ENCODE measurements around the gene DBT. TPM values are rescaled to one million over a fixed set of nuclear protein-coding genes. Genes with fewer than 3 reads are reported as not detected.

Gene DBT
- total RNA-seq (2016; rRNA removed; fragmentation: Illumina TruSeq; extraction: Trizol) (10.2 and 15.8 TPM in 2 replicates), polyA plus RNA-seq (2011; rRNA removed) (3.3 and 4.2 TPM in 2 replicates), polyA minus RNA-seq (2011; rRNA and poly(A)+ RNA removed; ENCODE audit: low replicate concordance) (4.5 and 5.8 TPM in 2 replicates), Bru-seq, nascent RNA (percentile 71 among the genes with signal in this experiment), BruChase-seq, experiment 1, labeled RNA remaining after a 6-hour chase (percentile 69 among the genes with signal in this experiment), BruChase-seq, experiment 2, labeled RNA remaining after a 2-hour chase (percentile 66 among the genes with signal in this experiment)
- total RNA-seq (2016; cell fraction: cytosol; rRNA removed; fragmentation: Illumina TruSeq; extraction: Trizol; ENCODE audit: low read depth) = 1.3 and 1.4 TPM in 2 replicates
- total RNA-seq (2016; cell fraction: insoluble cytoplasmic fraction; rRNA removed; fragmentation: Illumina TruSeq; extraction: Trizol) = 9.3 and 15.0 TPM in 2 replicates
- total RNA-seq (2016; cell fraction: membrane; rRNA removed; fragmentation: Illumina TruSeq; extraction: Trizol) = 1.9 and 3.0 TPM in 2 replicates
- 10.4 and 13.2 TPM in 2 replicates for total RNA-seq (2016; cell fraction: nucleus; rRNA removed; fragmentation: Illumina TruSeq; extraction: Trizol)
- 1.3 and 2.1 TPM in 2 replicates for polyA plus RNA-seq (2011; cell fraction: cytosol; rRNA removed)
- 1.00 and 1.3 TPM in 2 replicates for polyA plus RNA-seq (2011; cell fraction: nucleus; rRNA removed)
- 5.7 and 8.7 TPM in 2 replicates for polyA plus RNA-seq (2012)
- polyA plus RNA-seq (2016; cell fraction: cytosol; fragmentation: Illumina TruSeq; extraction: Trizol; ENCODE audit: low read depth) = 0.31 and 0.46 TPM in 2 replicates
- 6.5 and 7.6 TPM in 2 replicates for polyA plus RNA-seq (2016; cell fraction: insoluble cytoplasmic fraction; fragmentation: Illumina TruSeq; extraction: Trizol; ENCODE audit: low read depth)
- polyA plus RNA-seq (2016; cell fraction: membrane; fragmentation: Illumina TruSeq; extraction: Trizol; ENCODE audit: low read depth) = 1.00 and 1.1 TPM in 2 replicates
- polyA plus RNA-seq (2016; cell fraction: nucleus; fragmentation: Illumina TruSeq; extraction: Trizol; ENCODE audit: insufficient read depth, low read depth) = 5.0 TPM in 2 replicates
- 2.6 and 2.7 TPM in 2 replicates for polyA minus RNA-seq (2011; cell fraction: cytosol; rRNA and poly(A)+ RNA removed)
- 16.3 and 16.9 TPM in 2 replicates for polyA minus RNA-seq (2011; cell fraction: nucleus; rRNA and poly(A)+ RNA removed)
- long read RNA-seq, experiment 1, full-length matches to known transcripts = 1 of 2 reads
- long read RNA-seq, experiment 1, partial matches to known transcripts = 0 of 2 reads
- long read RNA-seq, experiment 1, other reads (novel, unspliced or antisense) = 1 of 2 reads
- long read RNA-seq, experiment 2, full-length matches to known transcripts = 1 of 14 reads
- long read RNA-seq, experiment 2, partial matches to known transcripts = 0 of 14 reads
- long read RNA-seq, experiment 2, other reads (novel, unspliced or antisense) = 13 of 14 reads

GRCh38 chr1:100249537-100250257 lies at the start of gene DBT:
DBT (minus strand) TSS chr1:100249834; CDS start chr1:100249820, 14 bp downstream.
- CTCF ChIA-PET (ENCODE audit: low intra/inter-chr PET ratio, low total read pairs) = no interaction called here
- Histone ChIP-seq H4K20me1 (ENCODE audit: insufficient read depth, low read length) (no peaks in the 10 kb centered on the region), H3K4me1 (ENCODE audit: insufficient read depth, low read length) (peaks cover 37% of the 10 kb centered on the region), H3K9me3 (ENCODE audit: low read length) (no peaks in the 10 kb centered on the region), H3K36me3 (replicated peaks in 1 of 2; ENCODE audit: control insufficient read depth in 1 of 2, insufficient read depth in 2 of 2, low read length in 2 of 2) (no peaks in the 10 kb centered on the region), H3K27me3 (ENCODE audit: control insufficient read depth in 1 of 2, insufficient read depth in 2 of 2, low read length in 2 of 2) (peaks cover 0 to 3% of the 10 kb centered on the region in 2 experiments; a peak in 1 of 5 replicates), H3K4me3 (replicated peaks in 1 of 3; ENCODE audit: insufficient read depth in 1 of 3, low read depth in 2 of 3, low read length in 3 of 3) (peak within 1 kb of the TSS; percentile 64 to 96 (median 71)), H3K27ac (ENCODE audit: extremely low read length, insufficient read depth, low read length) (peak within 1 kb of the TSS; percentile 81), H3K9ac (ENCODE audit: insufficient read depth, low read depth, low read length) (peak within 1 kb of the TSS; percentile 95), H3K79me2 (ENCODE audit: insufficient read depth, low read length) (peaks cover 20% of the 10 kb centered on the region), H3K4me2 (ENCODE audit: low read depth, low read length) (peak within 1 kb of the TSS; percentile 96), H2AFZ (ENCODE audit: low read length) (peak within 1 kb of the TSS; percentile 93)
- intact Hi-C loops (cut with micrococcal nuclease; ENCODE audit: unreplicated experiment) = loop anchor here (5.0 kb wide), 1 partner anchor 103 kb away; the partner anchor contains the start of gene CDC14A
- FAIRE-seq (peak; percentile 96), DNase-seq (ENCODE audit: low spot score) (peak; percentile 92), ATAC-seq (peak; percentile 100)
- 1% methylated on average over 30 of the region's 31 CpGs for WGBS (ENCODE audit: low lambda C conversion rate)
- in situ Hi-C loops (cut with HindIII; ENCODE audit: extremely low pct_ligation_motif_present, low pct_unique_long_range_greater_than_20kb) = no loop called here
- POLR2A ChIA-PET = interaction anchor here (0.6 to 4.3 kb wide), 13 partner anchors 10 to 645 kb away, joined by 3 to 69 read pairs (median 4); partner anchors contain the start of genes CDC14A, EXTL2, RTCA and SASS6
- BruUV-seq (replicated peaks) = no TSS peak
- TF ChIP-seq, protein P1, sequence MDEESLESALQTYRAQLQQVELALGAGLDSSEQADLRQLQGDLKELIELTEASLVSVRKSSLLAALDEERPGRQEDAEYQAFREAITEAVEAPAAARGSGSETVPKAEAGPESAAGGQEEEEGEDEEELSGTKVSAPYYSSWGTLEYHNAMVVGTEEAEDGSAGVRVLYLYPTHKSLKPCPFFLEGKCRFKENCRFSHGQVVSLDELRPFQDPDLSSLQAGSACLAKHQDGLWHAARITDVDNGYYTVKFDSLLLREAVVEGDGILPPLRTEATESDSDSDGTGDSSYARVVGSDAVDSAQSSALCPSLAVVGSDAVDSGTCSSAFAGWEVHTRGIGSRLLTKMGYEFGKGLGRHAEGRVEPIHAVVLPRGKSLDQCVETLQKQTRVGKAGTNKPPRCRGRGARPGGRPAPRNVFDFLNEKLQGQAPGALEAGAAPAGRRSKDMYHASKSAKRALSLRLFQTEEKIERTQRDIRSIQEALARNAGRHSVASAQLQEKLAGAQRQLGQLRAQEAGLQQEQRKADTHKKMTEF (CRISPR knock-in tag; IDR thresholded peaks at IDR 0.05) = peak; percentile 75; the same call in 1 of the 2 replicates
- TF ChIP-seq IRX3 (CRISPR knock-in tag; IDR thresholded peaks at IDR 0.05; ENCODE audit: borderline replicate concordance, low read depth) (no peak), POLR2A (IDR thresholded peaks at IDR 0.05; ENCODE audit: insufficient read depth in 1 of 2, low read depth in 2 of 2, low read length in 2 of 2) (peak; percentile 93 to 96), SP4 (CRISPR knock-in tag; IDR thresholded peaks at IDR 0.05) (peak; percentile 70; the same call in 1 of the 2 replicates), ZNF329 (CRISPR knock-in tag; IDR thresholded peaks at IDR 0.05; ENCODE audit: low read depth) (no peak), POLR2AphosphoS5 (IDR thresholded peaks at IDR 0.05; ENCODE audit: low read depth, low read length) (peak; percentile 99), MED8 (CRISPR knock-in tag; IDR thresholded peaks at IDR 0.05; ENCODE audit: insufficient replicate concordance) (peak; percentile 26), PITX1 (CRISPR knock-in tag; IDR thresholded peaks at IDR 0.05) (0 out of 2 replicates have a peak, but pooled peaks have one; percentile 16), PPARG (CRISPR knock-in tag; conservative IDR thresholded peaks at IDR 0.05) (0 out of 2 replicates have a peak, but pooled peaks have one; percentile 7), NPAS2 (CRISPR knock-in tag; IDR thresholded peaks at IDR 0.05; ENCODE audit: borderline replicate concordance) (no peak), CEBPG (CRISPR knock-in tag; IDR thresholded peaks at IDR 0.05) (0 out of 2 replicates have a peak, but pooled peaks have one; percentile 14), DR1 (CRISPR knock-in tag; IDR thresholded peaks at IDR 0.05) (peak; percentile 56; the same call in 1 of the 2 replicates), ZNF704 (CRISPR knock-in tag; IDR thresholded peaks at IDR 0.05; ENCODE audit: borderline replicate concordance) (peak; percentile 81; the same call in 1 of the 2 replicates)
- TF ChIP-seq, protein P2, sequence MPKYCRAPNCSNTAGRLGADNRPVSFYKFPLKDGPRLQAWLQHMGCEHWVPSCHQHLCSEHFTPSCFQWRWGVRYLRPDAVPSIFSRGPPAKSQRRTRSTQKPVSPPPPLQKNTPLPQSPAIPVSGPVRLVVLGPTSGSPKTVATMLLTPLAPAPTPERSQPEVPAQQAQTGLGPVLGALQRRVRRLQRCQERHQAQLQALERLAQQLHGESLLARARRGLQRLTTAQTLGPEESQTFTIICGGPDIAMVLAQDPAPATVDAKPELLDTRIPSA (CRISPR knock-in tag; IDR thresholded peaks at IDR 0.05; ENCODE audit: borderline replicate concordance) = no peak
